ENCODE data around the gene NR3C1.

Gene NR3C1

GRCh38 chr5:143398451-143399237 is 4.8 kb downstream of the NR3C1 start:
- no peak for DNase-seq (ENCODE audit: low spot score)

GRCh38 chr5:143398053-143398355 is 5.5 kb downstream of the NR3C1 start:
- DNase-seq (ENCODE audit: low spot score): no peak

- DNase-seq (ENCODE audit: low spot score): no peak
Measured at GRCh38 chr5:143397302-143398052, 6.0 kb downstream of the NR3C1 start.

GRCh38 chr5:143396353-143396940 is 7.0 kb downstream of the NR3C1 start:
- peak; percentile 16 for DNase-seq (ENCODE audit: low spot score)

GRCh38 chr5:143395638-143396352 is 7.7 kb downstream of the NR3C1 start:
- DNase-seq (ENCODE audit: low spot score): no peak

GRCh38 chr5:143393524-143393923 is 10.0 kb downstream of the NR3C1 start:
- DNase-seq (ENCODE audit: low spot score): no peak

GRCh38 chr5:143390941-143391340 is 12.5 kb downstream of the NR3C1 start:
- no peak for DNase-seq (ENCODE audit: low spot score)

GRCh38 chr5:143390258-143390657 is 13.2 kb downstream of the NR3C1 start:
- DNase-seq (ENCODE audit: low spot score): no peak

- no peak for DNase-seq (ENCODE audit: low spot score)
Measured at GRCh38 chr5:143386725-143387124, 16.8 kb downstream of the NR3C1 start.

- no peak for DNase-seq (ENCODE audit: low spot score)
Measured at GRCh38 chr5:143384865-143385657, 18.4 kb downstream of the NR3C1 start.

- no peak for DNase-seq (ENCODE audit: low spot score)
Measured at GRCh38 chr5:143383988-143384387, 19.5 kb downstream of the NR3C1 start.

- no peak for DNase-seq (ENCODE audit: low spot score)
Measured at GRCh38 chr5:143379606-143380005, 23.9 kb downstream of the NR3C1 start.

- DNase-seq (ENCODE audit: low spot score): no peak
Measured at GRCh38 chr5:143376911-143377813, 26.3 kb downstream of the NR3C1 start.

- no peak for DNase-seq (ENCODE audit: low spot score)
Measured at GRCh38 chr5:143376195-143376779, 27.2 kb downstream of the NR3C1 start.

- DNase-seq (ENCODE audit: low spot score): no peak
Measured at GRCh38 chr5:143374496-143375217, 28.8 kb downstream of the NR3C1 start.

GRCh38 chr5:143373076-143373475 is 30.4 kb downstream of the NR3C1 start:
- no peak for DNase-seq (ENCODE audit: low spot score)

- no peak for DNase-seq (ENCODE audit: low spot score)
Measured at GRCh38 chr5:143372187-143372829, 31.2 kb downstream of the NR3C1 start.

GRCh38 chr5:143370440-143370839 is 33.0 kb downstream of the NR3C1 start:
- DNase-seq (ENCODE audit: low spot score): no peak

GRCh38 chr5:143364061-143364460 is 39.4 kb downstream of the NR3C1 start:
- no peak for DNase-seq (ENCODE audit: low spot score)

Data from germinal center (tissue), 1 donor.